GM21717 (cell line): ENCODE measurements around the gene ZNF322.

Experiments used
- ATAC-seq: cut with Tn5 transposase; IDR thresholded peaks from one replicate; pipeline ENCODE4 v1.9.1; 2021; ENCODE audit warnings: mild to moderate bottlenecking, moderate library complexity; ENCODE audit not compliant: unreplicated experiment

The ZNF322 gene

GRCh38 chr6:26593278-26594130 lies 66.0 kb downstream of the ZNF322 start:
- ATAC-seq: no peak

DNA sequence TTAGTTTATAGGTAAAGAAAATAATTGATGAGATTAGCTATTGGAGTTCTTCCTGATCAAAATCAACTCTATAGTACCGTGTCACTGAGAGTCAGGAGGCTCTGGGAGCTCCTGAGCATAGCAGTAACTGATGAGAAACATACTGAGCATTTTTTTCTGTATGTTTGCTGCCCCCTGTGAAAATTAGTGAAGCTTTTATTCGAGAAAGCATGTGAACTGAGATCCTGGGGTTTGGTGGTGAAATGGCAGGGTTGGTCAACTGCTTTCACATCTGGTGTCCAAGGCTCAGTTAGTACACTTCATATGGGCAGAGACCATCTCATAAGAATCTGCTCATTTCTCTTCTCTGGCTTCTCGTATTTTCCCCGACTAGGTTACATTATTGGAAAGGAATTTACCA lies 66.9 kb downstream of the ZNF322 start:
- no peak for ATAC-seq

DNA sequence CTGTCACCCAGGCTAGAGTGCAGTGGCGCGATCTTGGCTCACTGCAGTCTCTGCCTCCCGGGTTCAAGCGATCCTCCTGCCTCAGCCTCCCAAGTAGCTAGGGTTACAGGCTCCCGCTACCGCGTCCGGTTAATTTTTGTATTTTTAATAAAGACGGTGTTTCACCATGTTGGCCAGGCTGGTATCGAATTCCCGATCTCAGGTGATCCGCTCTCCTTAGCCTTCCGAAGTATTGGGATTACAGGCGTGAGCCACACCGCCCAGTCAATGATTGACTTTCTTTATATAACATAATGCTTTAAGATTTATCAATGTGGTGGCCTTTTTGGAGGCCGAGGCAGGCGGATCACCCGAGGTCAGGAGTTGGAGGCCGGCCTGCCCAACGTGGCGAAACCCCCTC lies 70.6 kb downstream of the ZNF322 start:
- ATAC-seq: no peak
